ENCODE measurements around the gene IL1A. TPM values are rescaled to one million over a fixed set of nuclear protein-coding genes. Genes with fewer than 3 reads are reported as not detected.

Gene IL1A
- total RNA-seq, 1 experiment from 2014 or later = 6.3 TPM

- ChIA-PET CTCF (no interaction called here), POLR2A (ENCODE audit: low non-redundant PET) (no interaction called here)
- Histone ChIP-seq H3K27ac (ENCODE audit: low read depth, low read length, poor library complexity, severe bottlenecking) (no peak overlapping the region), H3K4me1 (ENCODE audit: insufficient read depth, low read length, poor library complexity, severe bottlenecking) (no peaks in the 10 kb centered on the region), H3K4me3 (ENCODE audit: low read depth, low read length, poor library complexity, severe bottlenecking) (no peak overlapping the region), H3K27me3 (replicated peaks; ENCODE audit: insufficient read depth, low read depth, low read length, poor library complexity) (no peaks in the 10 kb centered on the region), H3K36me3 (ENCODE audit: insufficient read depth, low read length, poor library complexity, severe bottlenecking) (peaks cover 99% of the 10 kb centered on the region), H3K9me3 (ENCODE audit: low read depth, low read length, poor library complexity, severe bottlenecking) (no peaks in the 10 kb centered on the region)
- intact Hi-C loops (cut with micrococcal nuclease; ENCODE audit: unreplicated experiment) = no loop called here
- no peak for DNase-seq (ENCODE audit: low spot score)
- no TSS peak for BruUV-seq (replicated peaks)
- no peak for TF ChIP-seq CTCF (conservative IDR thresholded peaks at IDR 0.05; ENCODE audit: low read depth, low read length)
- TF ChIP-seq EZH2 (IDR thresholded peaks at IDR 0.05; ENCODE audit: borderline replicate concordance, low read depth, low read length, poor library complexity, severe bottlenecking) = no peak
Measured at GRCh38 chr2:112754564-112754963, 29.7 kb downstream of the IL1A start.

GRCh38 chr2:112752667-112753066 lies 31.6 kb downstream of the IL1A start:
- DNase-seq (ENCODE audit: low spot score) = no peak
- POLR2A ChIA-PET (ENCODE audit: low non-redundant PET) = no interaction called here
- Histone ChIP-seq H3K27me3 (replicated peaks; ENCODE audit: insufficient read depth, low read depth, low read length, poor library complexity) (no peaks in the 10 kb centered on the region), H3K27ac (ENCODE audit: low read depth, low read length, poor library complexity, severe bottlenecking) (no peak overlapping the region), H3K36me3 (ENCODE audit: insufficient read depth, low read length, poor library complexity, severe bottlenecking) (peaks cover 90% of the 10 kb centered on the region), H3K4me1 (ENCODE audit: insufficient read depth, low read length, poor library complexity, severe bottlenecking) (no peaks in the 10 kb centered on the region), H3K4me3 (ENCODE audit: low read depth, low read length, poor library complexity, severe bottlenecking) (no peak overlapping the region), H3K9me3 (ENCODE audit: low read depth, low read length, poor library complexity, severe bottlenecking) (no peaks in the 10 kb centered on the region)
- TF ChIP-seq CTCF (conservative IDR thresholded peaks at IDR 0.05; ENCODE audit: low read depth, low read length) = no peak
- no peak for TF ChIP-seq EZH2 (IDR thresholded peaks at IDR 0.05; ENCODE audit: borderline replicate concordance, low read depth, low read length, poor library complexity, severe bottlenecking)
- CTCF ChIA-PET = interaction anchor here (1.3 kb wide), 1 partner anchor 189 kb away, joined by 7 read pairs; no protein-coding TSS in a partner anchor
- no TSS peak for BruUV-seq (replicated peaks)
- intact Hi-C loops (cut with micrococcal nuclease; ENCODE audit: unreplicated experiment) = loop anchor here (1.0 kb wide), 1 partner anchor 133 kb away; no protein-coding TSS in a partner anchor

- no peak for TF ChIP-seq EZH2 (IDR thresholded peaks at IDR 0.05; ENCODE audit: borderline replicate concordance, low read depth, low read length, poor library complexity, severe bottlenecking)
- TF ChIP-seq CTCF (conservative IDR thresholded peaks at IDR 0.05; ENCODE audit: low read depth, low read length) = no peak
- Histone ChIP-seq H3K4me1 (ENCODE audit: insufficient read depth, low read length, poor library complexity, severe bottlenecking) (no peaks in the 10 kb centered on the region), H3K4me3 (ENCODE audit: low read depth, low read length, poor library complexity, severe bottlenecking) (no peak overlapping the region), H3K27ac (ENCODE audit: low read depth, low read length, poor library complexity, severe bottlenecking) (no peak overlapping the region), H3K9me3 (ENCODE audit: low read depth, low read length, poor library complexity, severe bottlenecking) (no peaks in the 10 kb centered on the region), H3K36me3 (ENCODE audit: insufficient read depth, low read length, poor library complexity, severe bottlenecking) (peaks cover 87% of the 10 kb centered on the region), H3K27me3 (replicated peaks; ENCODE audit: insufficient read depth, low read depth, low read length, poor library complexity) (no peaks in the 10 kb centered on the region)
- BruUV-seq (replicated peaks) = no TSS peak
- no peak for DNase-seq (ENCODE audit: low spot score)
- POLR2A ChIA-PET (ENCODE audit: low non-redundant PET) = no interaction called here
- CTCF ChIA-PET = interaction anchor here (1.3 to 3.7 kb wide), 2 partner anchors 190 to 191 kb away, joined by 7 to 39 read pairs; no protein-coding TSS in a partner anchor
- intact Hi-C loops (cut with micrococcal nuclease; ENCODE audit: unreplicated experiment) = no loop called here
Measured at GRCh38 chr2:112751451-112752197, 32.7 kb downstream of the IL1A start.
